ENCODE data around the gene ZKSCAN5.

DNA sequence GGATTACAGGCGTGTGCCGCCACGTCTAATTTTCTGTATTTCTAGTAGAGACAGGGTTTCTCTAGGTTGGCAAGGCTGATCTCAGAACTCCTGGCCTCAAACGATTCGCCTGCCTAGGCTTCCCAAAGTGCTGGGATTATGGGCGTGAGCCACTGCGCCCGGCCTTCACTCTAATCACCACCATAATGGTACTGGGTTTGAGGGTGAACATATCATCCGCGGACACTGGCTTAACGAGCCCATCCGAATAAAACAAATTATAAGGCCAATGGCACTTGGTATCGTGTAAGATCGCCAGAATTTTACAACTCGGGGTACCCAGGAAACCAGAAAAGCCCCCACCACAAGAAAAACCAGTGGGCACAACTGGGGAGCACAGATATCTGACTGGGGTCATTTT, 46.9 kb downstream of the ZKSCAN5 start:
- TF ChIP-seq ZNF274 (IDR thresholded peaks at IDR 0.05; ENCODE audit: low read depth, low read length): no peak
- TF ChIP-seq POLR2AphosphoS5 (IDR thresholded peaks at IDR 0.05; ENCODE audit: low read depth, low read length): no peak
- TF ChIP-seq EZH2 (IDR thresholded peaks at IDR 0.05): no peak
- no peak for TF ChIP-seq FOSL1 (IDR thresholded peaks at IDR 0.05; ENCODE audit: low read depth)

All from HCT116 (cell line).